Activated CD8-positive, alpha-beta T cell treated with anti-CD3 and anti-CD28 coated beads for 36 hours (primary cell): Measurements from ENCODE around the gene CYRIA. TPM values are rescaled to one million over a fixed set of nuclear protein-coding genes. Genes with fewer than 3 reads are reported as not detected.

Experiments used
- ATAC-seq: fragments of 200-7000 bp; cut with Tn5 transposase; one replicate; pipeline ENCODE4 v1.10.0; 2021; ENCODE audit warnings: mild to moderate bottlenecking, moderate library complexity
- CTCF ChIA-PET: fragments of 350-600 bp; sonication (Branson Sonifier 250); formaldehyde crosslinking; loops from one replicate; lab custom pipeline; 2021; ENCODE audit warnings: antibody characterized with exemption; lab: Charles Lee
- POLR2A ChIA-PET: fragments of 350-600 bp; sonication (Branson Sonifier 250); formaldehyde crosslinking; loops from one replicate; lab custom pipeline; 2021; ENCODE audit warnings: antibody characterized with exemption; lab: Charles Lee
- DNase-seq: peaks from one replicate; pipeline ENCODE4 v3.0.0-alpha.2; 2020
- H3K27ac Mint-ChIP-seq: one replicate; pipeline ENCODE4 v1.8.0; 2021; ENCODE audit warnings: mild to moderate bottlenecking, mixed read lengths
- H3K27me3 Mint-ChIP-seq: one replicate; pipeline ENCODE4 v1.8.0; 2021; ENCODE audit warnings: mixed read lengths
- H3K36me3 Mint-ChIP-seq: one replicate; pipeline ENCODE4 v1.8.0; 2021; ENCODE audit warnings: low read depth, mixed read lengths
- H3K4me1 Mint-ChIP-seq: one replicate; pipeline ENCODE4 v1.8.0; 2021; ENCODE audit warnings: low read depth, mixed read lengths
- H3K4me3 Mint-ChIP-seq: one replicate; pipeline ENCODE4 v1.8.0; 2021; ENCODE audit warnings: mild to moderate bottlenecking, moderate library complexity, mixed read lengths
- H3K9me3 Mint-ChIP-seq: one replicate; pipeline ENCODE4 v1.8.0; 2021; ENCODE audit warnings: mixed read lengths
- CTCF ChIP-seq: fragments of 200-600 bp; IDR thresholded peaks from one replicate; pipeline ENCODE4 v1.8.0; 2022; ENCODE audit warnings: antibody characterized with exemption, mild to moderate bottlenecking
- intact Hi-C: fragments of 100-400 bp; cut with micrococcal nuclease; formaldehyde crosslinking; loops from one replicate; pipeline ENCODE4 v1.10.0; 2022
- total RNA-seq, 2 experiments: library from RNA; stranded (reverse); gene quantifications; one replicate each; pipeline ENCODE4 v1.2.3, GENCODE V29; 2021

Gene CYRIA
- total RNA-seq, 2 experiments from 2014 or later, result 0.70 to 0.72 TPM

DNA sequence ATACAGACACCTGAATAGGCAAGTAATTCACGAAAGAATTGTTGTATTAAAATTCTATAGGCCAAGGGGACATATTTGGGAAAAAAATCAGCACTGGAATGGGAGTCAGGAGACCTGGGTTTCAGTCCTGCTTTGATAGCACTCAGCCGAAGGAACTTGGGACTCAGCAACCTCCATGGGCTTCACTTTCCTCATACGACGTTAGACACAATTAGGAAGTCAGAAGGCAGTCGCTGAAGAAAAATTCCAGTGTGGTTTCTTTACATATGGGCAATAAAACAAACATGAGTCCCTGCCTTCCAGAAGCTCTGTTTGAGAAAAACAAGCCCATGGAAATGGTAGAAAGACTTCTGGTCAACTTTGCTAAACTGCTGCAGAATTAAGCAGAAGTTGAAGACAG lies 15.1 kb upstream of the CYRIA start:
- Mint-ChIP-seq H3K27ac (no peak overlapping the region), H3K4me1 (no peaks in the 10 kb centered on the region), H3K9me3 (peaks cover 2% of the 10 kb centered on the region), H3K36me3 (no peaks in the 10 kb centered on the region), H3K4me3 (no peak overlapping the region), H3K27me3 (peaks cover 7% of the 10 kb centered on the region)
- intact Hi-C loops, result no loop called here
- POLR2A ChIA-PET, result no interaction called here
- DNase-seq (no peak), ATAC-seq (no peak)
- TF ChIP-seq CTCF, result no peak
- CTCF ChIA-PET, result interaction anchor here (2.8 kb wide), 1 partner anchor 76 kb away, joined by 7 read pairs; no protein-coding TSS in a partner anchor

DNA sequence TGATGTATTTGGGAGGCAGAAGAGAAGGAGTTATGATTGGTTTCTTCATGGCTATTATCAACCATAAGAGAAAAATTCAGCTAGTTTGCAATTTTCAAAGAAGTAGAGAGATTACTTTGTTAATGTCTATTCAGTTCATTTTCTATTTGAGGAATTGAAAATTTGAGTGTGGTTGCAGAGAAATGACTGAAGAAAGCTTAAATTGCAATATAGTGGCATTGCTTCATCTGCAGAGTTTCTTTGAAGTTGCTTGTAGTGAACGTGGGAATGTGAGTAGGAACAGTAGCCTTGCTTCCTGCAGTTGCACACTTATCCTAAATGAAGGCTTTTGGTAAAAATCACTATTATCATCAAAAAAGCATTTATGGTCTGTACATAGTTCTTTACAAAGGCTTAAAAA lies 14.7 kb upstream of the CYRIA start:
- intact Hi-C loops, result no loop called here
- H3K36me3 Mint-ChIP-seq, result no peaks in the 10 kb centered on the region
- ATAC-seq (no peak), DNase-seq (no peak)
- TF ChIP-seq CTCF, result no peak
- POLR2A ChIA-PET, result no interaction called here
- H3K4me1 Mint-ChIP-seq, result no peaks in the 10 kb centered on the region
- no peak overlapping the region for H3K27ac Mint-ChIP-seq
- no peak overlapping the region for H3K4me3 Mint-ChIP-seq
- peaks cover 7% of the 10 kb centered on the region for H3K27me3 Mint-ChIP-seq
- CTCF ChIA-PET, result interaction anchor here (2.8 kb wide), 1 partner anchor 77 kb away, joined by 7 read pairs; no protein-coding TSS in a partner anchor
- H3K9me3 Mint-ChIP-seq, result peaks cover 2% of the 10 kb centered on the region

DNA sequence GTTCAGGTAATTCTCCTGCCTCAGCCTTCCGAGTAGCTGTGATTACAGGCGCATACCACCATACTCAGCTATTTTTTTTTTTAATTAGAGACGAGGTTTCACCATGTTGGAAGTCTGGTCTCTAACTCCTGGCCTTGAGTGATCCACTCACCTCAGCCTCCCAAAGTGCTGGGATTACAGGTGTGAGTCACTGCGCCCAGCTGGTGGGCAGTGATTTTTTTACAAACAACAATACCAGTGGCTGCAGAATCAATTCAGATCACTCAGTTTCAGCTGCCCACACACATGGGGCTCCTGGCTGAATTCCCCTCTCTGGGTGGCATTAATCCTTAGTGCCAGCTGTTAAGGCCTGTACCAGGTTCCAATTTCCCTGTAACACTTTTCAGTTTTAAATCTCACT lies 13.3 kb upstream of the CYRIA start:
- intact Hi-C loops, result no loop called here

DNA sequence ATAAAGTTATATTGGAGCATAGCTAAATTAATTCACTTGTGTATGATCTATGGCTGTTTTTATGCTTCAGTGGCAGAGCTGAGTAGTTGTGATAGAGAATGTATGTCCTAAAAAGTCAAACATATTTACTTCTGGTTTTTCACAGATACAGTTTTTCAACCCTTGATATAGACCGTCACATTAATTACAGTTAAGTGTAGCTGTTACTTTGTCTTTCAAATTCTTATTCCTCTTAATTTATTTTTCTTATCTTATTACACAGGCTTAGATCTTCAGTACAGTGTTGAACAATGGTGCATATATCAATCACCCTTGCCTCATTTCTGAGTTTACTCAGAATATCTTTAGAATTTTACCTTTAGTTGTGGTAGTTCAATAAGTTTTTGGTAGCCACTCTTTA lies 12.2 kb upstream of the CYRIA start:
- Mint-ChIP-seq H3K36me3 (no peaks in the 10 kb centered on the region), H3K4me1 (no peaks in the 10 kb centered on the region), H3K27ac (no peak overlapping the region), H3K4me3 (no peak overlapping the region), H3K27me3 (peaks cover 7% of the 10 kb centered on the region), H3K9me3 (peaks cover 2% of the 10 kb centered on the region)
- ChIA-PET POLR2A (no interaction called here), CTCF (interaction anchor here (1.2 to 2.8 kb wide), 2 partner anchors 10 to 79 kb away, joined by 3 to 7 read pairs; no protein-coding TSS in a partner anchor)
- intact Hi-C loops, result no loop called here
- TF ChIP-seq CTCF, result no peak
- DNase-seq (no peak), ATAC-seq (no peak)

More for the DNA sequence above, 13.3 kb upstream of the CYRIA start:
- no peak for TF ChIP-seq CTCF
- H3K4me1 Mint-ChIP-seq, result no peaks in the 10 kb centered on the region
- POLR2A ChIA-PET, result no interaction called here
- peaks cover 2% of the 10 kb centered on the region for H3K9me3 Mint-ChIP-seq
- no peak overlapping the region for H3K4me3 Mint-ChIP-seq
- H3K27ac Mint-ChIP-seq, result no peak overlapping the region
- no peak for DNase-seq
- H3K36me3 Mint-ChIP-seq, result no peaks in the 10 kb centered on the region
- CTCF ChIA-PET, result interaction anchor here (1.2 to 2.8 kb wide), 2 partner anchors 9 to 78 kb away, joined by 3 to 7 read pairs; no protein-coding TSS in a partner anchor
- ATAC-seq, result no peak
- peaks cover 7% of the 10 kb centered on the region for H3K27me3 Mint-ChIP-seq

- H3K27ac Mint-ChIP-seq, result no peak overlapping the region
- no peak for TF ChIP-seq CTCF
- ChIA-PET CTCF (no interaction called here), POLR2A (no interaction called here)
- peaks cover 3% of the 10 kb centered on the region for H3K27me3 Mint-ChIP-seq
- peaks cover 2% of the 10 kb centered on the region for H3K9me3 Mint-ChIP-seq
- no peaks in the 10 kb centered on the region for H3K36me3 Mint-ChIP-seq
- intact Hi-C loops, result no loop called here
- no peak overlapping the region for H3K4me3 Mint-ChIP-seq
- H3K4me1 Mint-ChIP-seq, result no peaks in the 10 kb centered on the region
- DNase-seq (no peak), ATAC-seq (no peak)
Measured at GRCh38 chr2:16675781-16676180, 10.1 kb upstream of the CYRIA start.
